ENCODE data around the gene TMEM89. TPM values are rescaled to one million over a fixed set of nuclear protein-coding genes. Genes with fewer than 3 reads are reported as not detected.
A peak's percentile ranks its signal among the peaks of the same experiment; 100 is the strongest.

TMEM89 gene
- polyA plus RNA-seq, 3 donors, result 0.21 TPM; not detected in 2

- Histone ChIP-seq H3K79me2 (ENCODE audit: insufficient read depth, low read length) (peaks cover 19% of the 10 kb centered on the region), H3K36me3 (replicated peaks in 1 of 2; ENCODE audit: control insufficient read depth in 1 of 2, insufficient read depth in 2 of 2, low read length in 2 of 2) (peaks cover 73 to 78% of the 10 kb centered on the region in 2 donors), H3K4me2 (replicated peaks; ENCODE audit: extremely low read depth, low read length, poor library complexity, severe bottlenecking) (no peak overlapping the region), H3K9me3 (replicated peaks in 1 of 2; ENCODE audit: control insufficient read depth in 1 of 2, insufficient read depth in 1 of 2, low read length in 2 of 2) (no peaks in the 10 kb centered on the region), H3K27ac (ENCODE audit: low read depth in 1 of 2, low read length in 2 of 2) (no peak overlapping the region), H4K20me1 (ENCODE audit: insufficient read depth, low read length) (peaks cover 16% of the 10 kb centered on the region), H3K4me3 (replicated peaks in 1 of 3; ENCODE audit: low read depth in 2 of 3, low read length in 3 of 3) (no peak overlapping the region), H3K27me3 (ENCODE audit: control insufficient read depth in 2 of 2, insufficient read depth in 2 of 2, low read length in 2 of 2) (no peaks in the 10 kb centered on the region), H3K4me1 (ENCODE audit: control insufficient read depth in 1 of 2, insufficient read depth in 2 of 2, low read length in 2 of 2) (peaks cover 13 to 24% of the 10 kb centered on the region in 2 donors), H2AFZ (ENCODE audit: insufficient read depth, low read depth, low read length, poor library complexity, severe bottlenecking) (no peak overlapping the region), H3K9ac (ENCODE audit: insufficient read depth, low read length, poor library complexity, severe bottlenecking) (no peak overlapping the region)
- intact Hi-C loops (cut with micrococcal nuclease), result loop anchor here (10.0 kb wide), 1 partner anchor 166 kb away; a partner anchor contains a TSS
- Mint-ChIP-seq H3K27ac (peak overlapping the region in 1 of 7 donors; percentile 25), H3K9me3 (peaks cover 0 to 2% (median 0%) of the 10 kb centered on the region in 7 donors), H3K4me3 (no peak overlapping the region), H3K27me3 (ENCODE audit: low read depth in 3 of 3) (peaks cover 0 to 4% (median 3%) of the 10 kb centered on the region in 3 donors), H3K4me1 (peaks cover 15% of the 10 kb centered on the region), H3K36me3 (peaks cover 63 to 77% of the 10 kb centered on the region in 2 donors)
- TF ChIP-seq, protein P1, sequence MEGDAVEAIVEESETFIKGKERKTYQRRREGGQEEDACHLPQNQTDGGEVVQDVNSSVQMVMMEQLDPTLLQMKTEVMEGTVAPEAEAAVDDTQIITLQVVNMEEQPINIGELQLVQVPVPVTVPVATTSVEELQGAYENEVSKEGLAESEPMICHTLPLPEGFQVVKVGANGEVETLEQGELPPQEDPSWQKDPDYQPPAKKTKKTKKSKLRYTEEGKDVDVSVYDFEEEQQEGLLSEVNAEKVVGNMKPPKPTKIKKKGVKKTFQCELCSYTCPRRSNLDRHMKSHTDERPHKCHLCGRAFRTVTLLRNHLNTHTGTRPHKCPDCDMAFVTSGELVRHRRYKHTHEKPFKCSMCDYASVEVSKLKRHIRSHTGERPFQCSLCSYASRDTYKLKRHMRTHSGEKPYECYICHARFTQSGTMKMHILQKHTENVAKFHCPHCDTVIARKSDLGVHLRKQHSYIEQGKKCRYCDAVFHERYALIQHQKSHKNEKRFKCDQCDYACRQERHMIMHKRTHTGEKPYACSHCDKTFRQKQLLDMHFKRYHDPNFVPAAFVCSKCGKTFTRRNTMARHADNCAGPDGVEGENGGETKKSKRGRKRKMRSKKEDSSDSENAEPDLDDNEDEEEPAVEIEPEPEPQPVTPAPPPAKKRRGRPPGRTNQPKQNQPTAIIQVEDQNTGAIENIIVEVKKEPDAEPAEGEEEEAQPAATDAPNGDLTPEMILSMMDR (IDR thresholded peaks at IDR 0.05), result no peak
- DNase-seq, result no peak
- 95% methylated on average over 11 of the region's 12 CpGs for WGBS (ENCODE audit: insufficient coverage)
Measured at GRCh38 chr3:48630833-48631232, 9.3 kb upstream of the TMEM89 start.

DNA sequence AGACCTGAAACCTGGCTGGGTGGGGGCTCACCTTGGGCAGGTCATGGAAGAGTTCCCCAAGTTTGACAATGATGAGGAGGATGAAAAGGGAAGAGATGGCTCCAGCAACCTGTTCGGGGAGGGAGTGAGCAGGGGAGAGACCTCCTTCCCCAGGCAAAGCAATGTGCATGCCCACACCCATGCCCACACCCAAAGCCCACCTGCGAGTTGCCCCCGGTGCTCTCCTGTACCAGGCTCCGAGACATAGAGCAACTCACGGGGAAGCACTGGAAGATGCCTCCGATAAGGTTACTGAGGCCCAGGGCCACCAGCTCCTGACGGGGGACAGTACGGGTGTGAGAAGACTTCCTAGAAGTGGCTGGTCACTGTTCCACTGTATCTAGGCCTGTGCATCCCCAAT, 8.8 kb upstream of the TMEM89 start:
- Histone ChIP-seq H3K27ac (ENCODE audit: low read depth in 1 of 2, low read length in 2 of 2) (no peak overlapping the region), H3K9ac (ENCODE audit: insufficient read depth, low read length, poor library complexity, severe bottlenecking) (no peak overlapping the region), H3K4me3 (replicated peaks in 1 of 3; ENCODE audit: low read depth in 2 of 3, low read length in 3 of 3) (no peak overlapping the region), H4K20me1 (ENCODE audit: insufficient read depth, low read length) (peaks cover 16% of the 10 kb centered on the region), H3K79me2 (ENCODE audit: insufficient read depth, low read length) (peaks cover 19% of the 10 kb centered on the region), H3K4me1 (ENCODE audit: control insufficient read depth in 1 of 2, insufficient read depth in 2 of 2, low read length in 2 of 2) (peaks cover 11 to 22% of the 10 kb centered on the region in 2 donors), H3K36me3 (replicated peaks in 1 of 2; ENCODE audit: control insufficient read depth in 1 of 2, insufficient read depth in 2 of 2, low read length in 2 of 2) (peaks cover 77 to 83% of the 10 kb centered on the region in 2 donors), H3K4me2 (replicated peaks; ENCODE audit: extremely low read depth, low read length, poor library complexity, severe bottlenecking) (no peak overlapping the region), H2AFZ (ENCODE audit: insufficient read depth, low read depth, low read length, poor library complexity, severe bottlenecking) (no peak overlapping the region), H3K9me3 (replicated peaks in 1 of 2; ENCODE audit: control insufficient read depth in 1 of 2, insufficient read depth in 1 of 2, low read length in 2 of 2) (no peaks in the 10 kb centered on the region), H3K27me3 (ENCODE audit: control insufficient read depth in 2 of 2, insufficient read depth in 2 of 2, low read length in 2 of 2) (no peaks in the 10 kb centered on the region)
- H3K27ac Mint-ChIP-seq, result peak overlapping the region in 1 of 7 donors; percentile 51
- TF ChIP-seq, protein P1 (IDR thresholded peaks at IDR 0.05), result no peak
- 97% methylated on average over 5 of the region's 8 CpGs for WGBS (ENCODE audit: insufficient coverage)
- H3K27me3 Mint-ChIP-seq (ENCODE audit: low read depth in 3 of 3), result peaks cover 0 to 4% (median 3%) of the 10 kb centered on the region in 3 donors
- peaks cover 0 to 3% (median 0%) of the 10 kb centered on the region in 7 donors for H3K9me3 Mint-ChIP-seq
- H3K36me3 Mint-ChIP-seq, result peaks cover 67 to 81% of the 10 kb centered on the region in 2 donors
- DNase-seq, result no peak
- H3K4me1 Mint-ChIP-seq, result peaks cover 14% of the 10 kb centered on the region
- intact Hi-C loops (cut with micrococcal nuclease), result loop anchor here (10.0 kb wide), 1 partner anchor 166 kb away; a partner anchor contains a TSS
- no peak overlapping the region for H3K4me3 Mint-ChIP-seq

All from CD14-positive monocyte (primary cell).